H1 (cell line): ENCODE data around the gene DLL3. TPM values are rescaled to one million over a fixed set of nuclear protein-coding genes. Genes with fewer than 3 reads are reported as not detected.

Source experiments
- CTCF ChIA-PET: fragments of 300-600 bp; sonication (Branson Sonifier 250); formaldehyde crosslinking; loops from one replicate; lab custom pipeline; 2021; ENCODE audit not compliant: partially characterized antibody; lab: Charles Lee
- POLR2A ChIA-PET: fragments of 300-600 bp; sonication (Branson Sonifier 250); formaldehyde crosslinking; loops from one replicate; lab custom pipeline; 2021; ENCODE audit warnings: inconsistent platforms; ENCODE audit not compliant: partially characterized antibody; lab: Charles Lee
- DNase-seq, 2 experiments: peaks; one replicate each; pipeline versions ENCODE4 v3.0.0 to v3.0.0-alpha.2; 2010 to 2022; ENCODE audit warnings: low spot score in 2 of 2, low read depth in 1 of 2, mixed read lengths in 1 of 2
- FAIRE-seq: peaks from 2 replicates; lab custom pipeline; 2011; peaks lifted over from hg19 to GRCh38; lab: Jason Lieb, UNC
- H2AFZ ChIP-seq: 2 replicates; pipeline ENCODE4 v1.8.1; 2012; ENCODE audit warnings: low read length, inconsistent platforms
- H2AK5ac ChIP-seq: 2 replicates; pipeline ENCODE4 v1.6.1; 2013; ENCODE audit warnings: low read depth, low read length
- H2BK120ac ChIP-seq: replicated peaks from 2 replicates; pipeline ENCODE3; 2013; ENCODE audit warnings: low read depth, low read length, inconsistent platforms
- H2BK12ac ChIP-seq: 2 replicates; pipeline ENCODE4 v1.6.1; 2013; ENCODE audit warnings: low read depth, low read length
- H2BK15ac ChIP-seq: 2 replicates; pipeline ENCODE4 v1.6.1; 2013; ENCODE audit warnings: low read length
- H2BK20ac ChIP-seq: 2 replicates; pipeline ENCODE4 v1.6.1; 2013; ENCODE audit warnings: low read length
- H2BK5ac ChIP-seq: 2 replicates; pipeline ENCODE4 v1.6.1; 2013; ENCODE audit warnings: low read depth, low read length
- H3K14ac ChIP-seq: 2 replicates; pipeline ENCODE4 v1.6.1; 2013; ENCODE audit warnings: inconsistent platforms; ENCODE audit not compliant: insufficient read length
- H3K18ac ChIP-seq: 2 replicates; pipeline ENCODE4 v1.6.1; 2013; ENCODE audit warnings: low read length; ENCODE audit errors: extremely low read depth
- H3K23ac ChIP-seq: 2 replicates; pipeline ENCODE4 v1.6.1; 2013; ENCODE audit warnings: inconsistent platforms; ENCODE audit not compliant: insufficient read length
- H3K23me2 ChIP-seq: 2 replicates; pipeline ENCODE4 v1.6.1; 2013; ENCODE audit warnings: low read depth, low read length
- H3K27ac ChIP-seq: 2 replicates; pipeline ENCODE4 v1.6.1; 2011; ENCODE audit warnings: low read depth, low read length, inconsistent platforms
- H3K27me3 ChIP-seq, 4 experiments: replicated peaks in 1 of 4; 1 replicate in 1 of 4; 2 replicates in 3 of 4; pipeline versions ENCODE4 v1.6.1 to v1.8.1; 2011 to 2013; ENCODE audit warnings: low read length in 3 of 4, mild to moderate bottlenecking in 3 of 4, inconsistent platforms in 2 of 4, mixed read lengths in 2 of 4, moderate library complexity in 1 of 4; ENCODE audit not compliant: control insufficient read depth in 3 of 4, insufficient read depth in 3 of 4; ENCODE audit errors: extremely low read depth in 1 of 4
- H3K36me3 ChIP-seq, 4 experiments: 2 replicates each; pipeline versions ENCODE4 v1.6.1 to v1.8.1; 2011 to 2013; ENCODE audit warnings: mild to moderate bottlenecking in 4 of 4, low read length in 3 of 4, moderate library complexity in 2 of 4, control low read depth in 1 of 4, inconsistent platforms in 1 of 4; ENCODE audit not compliant: insufficient read depth in 4 of 4, control insufficient read depth in 2 of 4
- H3K4ac ChIP-seq: replicated peaks from 2 replicates; pipeline ENCODE3; 2013; ENCODE audit warnings: low read length, low read depth, mixed read lengths, inconsistent platforms; ENCODE audit not compliant: insufficient read length
- H3K4me1 ChIP-seq, 4 experiments: replicated peaks in 1 of 4; 1 replicate in 1 of 4; 2 replicates in 3 of 4; pipeline versions ENCODE4 v1.6.1 to v1.8.1; 2011 to 2013; ENCODE audit warnings: low read length in 3 of 4, inconsistent platforms in 2 of 4, mixed read lengths in 1 of 4; ENCODE audit not compliant: insufficient read depth in 4 of 4, control insufficient read depth in 3 of 4
- H3K4me2 ChIP-seq, 2 experiments: 2 replicates each; pipeline versions ENCODE4 v1.6.1 to v1.8.1; 2011 to 2013; ENCODE audit warnings: low read depth in 2 of 2, low read length in 2 of 2, control low read depth in 1 of 2, inconsistent platforms in 1 of 2, mild to moderate bottlenecking in 1 of 2; ENCODE audit not compliant: insufficient read depth in 1 of 2
- H3K4me3 ChIP-seq, 4 experiments: fragments of 200-600, 300-600 bp in 1 of 4; sonication (generic), shearing (Covaris generic), sonication (Bioruptor Twin) in 1 of 4; 2 replicates each; pipeline versions ENCODE4 v1.5.1 to v1.8.1; 2011 to 2016; ENCODE audit warnings: low read length in 4 of 4, low read depth in 3 of 4, control low read depth in 2 of 4, inconsistent platforms in 2 of 4, mild to moderate bottlenecking in 2 of 4, mixed read lengths in 1 of 4, moderate library complexity in 1 of 4; ENCODE audit not compliant: insufficient read depth in 2 of 4; ENCODE audit errors: extremely low read depth in 1 of 4
- H3K56ac ChIP-seq: replicated peaks from 2 replicates; pipeline ENCODE3; 2013; ENCODE audit warnings: low read depth, mild to moderate bottlenecking, mixed read lengths, low read length, inconsistent platforms; ENCODE audit not compliant: insufficient read length
- H3K79me1 ChIP-seq: 2 replicates; pipeline ENCODE4 v1.6.1; 2013; ENCODE audit warnings: low read depth, low read length, control low read depth
- H3K79me2 ChIP-seq, 2 experiments: 2 replicates each; pipeline versions ENCODE4 v1.6.1 to v1.8.1; 2012 to 2013; ENCODE audit warnings: low read length in 2 of 2, mild to moderate bottlenecking in 2 of 2, inconsistent platforms in 1 of 2; ENCODE audit not compliant: insufficient read depth in 2 of 2, control insufficient read depth in 1 of 2
- H3K9ac ChIP-seq, 4 experiments: replicated peaks in 1 of 4; 1 replicate in 1 of 4; 2 replicates in 3 of 4; pipeline versions ENCODE4 v1.6.1 to v1.8.1; 2011 to 2013; ENCODE audit warnings: low read depth in 3 of 4, low read length in 3 of 4, control low read depth in 2 of 4, mild to moderate bottlenecking in 2 of 4, moderate library complexity in 2 of 4, inconsistent platforms in 1 of 4; ENCODE audit errors: extremely low read depth in 1 of 4
- H3K9me3 ChIP-seq, 2 experiments: 2 replicates each; pipeline versions ENCODE4 v1.6.1 to v1.8.1; 2012 to 2013; ENCODE audit warnings: mild to moderate bottlenecking in 2 of 2, moderate library complexity in 2 of 2, control low read depth in 1 of 2, inconsistent platforms in 1 of 2, low read depth in 1 of 2, low read length in 1 of 2, mixed read lengths in 1 of 2; ENCODE audit not compliant: insufficient read depth in 2 of 2
- H4K20me1 ChIP-seq, 2 experiments: replicated peaks in 1 of 2; 2 replicates each; pipeline versions ENCODE3 to v1.8.1; 2011 to 2013; ENCODE audit warnings: inconsistent platforms in 2 of 2, low read length in 2 of 2, mild to moderate bottlenecking in 1 of 2; ENCODE audit not compliant: insufficient read depth in 2 of 2, control insufficient read depth in 1 of 2
- H4K5ac ChIP-seq: 2 replicates; pipeline ENCODE4 v1.6.1; 2013; ENCODE audit warnings: low read length, low read depth, mixed read lengths, inconsistent platforms; ENCODE audit not compliant: insufficient read length
- H4K8ac ChIP-seq: 2 replicates; pipeline ENCODE4 v1.8.0; 2013; ENCODE audit warnings: mild to moderate bottlenecking, moderate library complexity, low read length, inconsistent platforms; ENCODE audit not compliant: insufficient read depth; ENCODE audit errors: extremely low read depth
- H4K91ac ChIP-seq: replicated peaks from 2 replicates; pipeline ENCODE3; 2013; ENCODE audit warnings: low read length, mixed read lengths, inconsistent platforms; ENCODE audit not compliant: insufficient read length
- RBBP5 ChIP-seq: IDR thresholded peaks from 2 replicates; pipeline ENCODE4 v1.7.1; 2012; ENCODE audit warnings: low read depth, mild to moderate bottlenecking, inconsistent platforms, low read length, moderate library complexity, borderline replicate concordance
- SIRT6 ChIP-seq: IDR thresholded peaks from one replicate; pipeline ENCODE4 v1.7.1; 2012; ENCODE audit warnings: low read length, inconsistent platforms
- SIX5 ChIP-seq: IDR thresholded peaks from 2 replicates; pipeline ENCODE4 v1.6.1; 2011; ENCODE audit warnings: mild to moderate bottlenecking, low read depth, low read length
- SP2 ChIP-seq: IDR thresholded peaks from 2 replicates; pipeline ENCODE4 v1.6.1; 2012; ENCODE audit warnings: mild to moderate bottlenecking, low read length, inconsistent platforms
- SUZ12 ChIP-seq: fragments of 200-600 bp; sonication (generic); IDR thresholded peaks from 2 replicates; pipeline ENCODE4 v1.6.1; 2012; ENCODE audit warnings: mild to moderate bottlenecking, inconsistent platforms, low read length, moderate library complexity, mixed read lengths
- WGBS, 2 experiments: shearing (Covaris generic) in 1 of 2; methylation state at CpG; one replicate each; pipeline versions ENCODE4 v1.1.6 to v1.1.7; 2013 to 2015; ENCODE audit warnings: low lambda C conversion rate in 2 of 2, mixed read lengths in 2 of 2, inconsistent platforms in 1 of 2, low coverage in 1 of 2, missing lambda C conversion rate in 1 of 2; ENCODE audit not compliant: insufficient replicate concordance in 2 of 2, insufficient coverage in 1 of 2, insufficient read length in 1 of 2; ENCODE audit errors: extremely low coverage in 1 of 2, missing lambda C conversion rate in 1 of 2; 5-methylcytosine and 5-hydroxymethylcytosine counted together
- polyA plus RNA-seq, 7 experiments: library from polyadenylated mRNA; depleted of rRNA in 3 of 7; stranded (reverse) in 5 of 7; unstranded in 2 of 7; fragments of >200 nt in 5 of 7; fragments of 200-250 nt in 2 of 7; gene quantifications; 1 replicate in 5 of 7; 2 replicates in 1 of 7; 4 replicates in 1 of 7; pipeline versions ENCODE4 v1.2.1 to v1.2.3, GENCODE V29; 2011 to 2013; ENCODE audit warnings: missing spikeins in 2 of 7, mixed read lengths in 2 of 7
- total RNA-seq: library from RNA; stranded (reverse); fragmentation: NEBNext Ultra II Directional; extraction: Animal tissue kit (Norgen Biotek cat#: 25700); gene quantifications from 2 replicates; pipeline ENCODE4 v1.2.1, GENCODE V29; 2021

DLL3 gene
- total and polyA plus RNA-seq, 2 of the 8 experiments (the other 6 are each of a cell fraction or from before 2014, with no cell fraction given), result 12.2 to 13.8 TPM

DNA sequence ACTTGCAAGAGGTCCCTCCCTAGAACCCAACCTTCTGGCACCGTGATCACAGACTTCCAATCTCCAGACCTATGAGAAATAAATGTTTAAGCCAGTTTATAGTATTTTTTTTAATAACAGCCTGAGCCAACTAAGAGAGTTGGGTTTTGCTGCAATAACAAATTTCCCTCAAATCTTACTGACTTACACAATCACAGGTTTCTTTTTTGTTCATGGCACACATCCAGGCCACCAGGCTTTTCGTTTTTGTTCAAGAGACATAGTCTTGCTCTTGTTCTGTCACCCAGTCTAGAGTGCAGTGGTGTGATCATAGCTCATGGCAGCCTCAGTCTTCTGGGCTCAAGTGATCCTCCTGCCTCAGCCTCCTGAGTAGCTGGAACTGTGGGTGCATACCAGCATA, 14.2 kb downstream of the DLL3 start:
- Histone ChIP-seq H3K9me3 (no peaks in the 10 kb centered on the region), H2BK15ac (no peak overlapping the region), H3K36me3 (no peaks in the 10 kb centered on the region), H3K27ac (no peak overlapping the region), H4K5ac (no peak overlapping the region), H2AFZ (no peak overlapping the region), H2BK20ac (no peak overlapping the region), H3K23ac (no peak overlapping the region), H2AK5ac (no peak overlapping the region), H2BK120ac (no peak overlapping the region), H3K4me3 (no peak overlapping the region), H4K20me1 (peaks cover 0 to 2% of the 10 kb centered on the region in 2 experiments), H3K79me2 (peaks cover 0 to 7% of the 10 kb centered on the region in 2 experiments; a peak in 3 of 4 replicates), H3K4me2 (no peak overlapping the region), H3K9ac (no peak overlapping the region), H2BK12ac (no peak overlapping the region), H3K23me2 (peaks cover 10% of the 10 kb centered on the region; the same call in 1 of the 2 replicates), H3K56ac (no peak overlapping the region), H4K91ac (no peak overlapping the region), H3K14ac (no peak overlapping the region), H3K79me1 (peaks cover 7% of the 10 kb centered on the region; the same call in 1 of the 2 replicates), H3K4me1 (peaks cover 0 to 9% (median 1%) of the 10 kb centered on the region in 4 experiments; a peak in 5 of 7 replicates), H3K4ac (no peak overlapping the region), H2BK5ac (no peak overlapping the region), H3K27me3 (peaks cover 4 to 16% (median 12%) of the 10 kb centered on the region in 4 experiments), H4K8ac (no peak overlapping the region), H3K18ac (no peak overlapping the region)
- WGBS, 2 experiments, result 92% methylated on average over 2 of the region's 2 CpGs; no CpG with 5 or more reads in 1 of the 2 experiments
- no peak for DNase-seq
- ChIA-PET POLR2A (interaction anchor here (0.6 to 4.2 kb wide), 3 partner anchors 10 to 99 kb away, joined by 3 to 24 read pairs (median 6); partner anchors contain the start of gene RPS16), CTCF (interaction anchor here (1.8 to 10.7 kb wide), 3 partner anchors 9 to 39 kb away, joined by 13 to 101 read pairs (median 14); partner anchors contain the start of gene EID2B)
- FAIRE-seq, result no peak
- TF ChIP-seq SIX5 (no peak), SIRT6 (no peak), SUZ12 (no peak), SP2 (no peak), RBBP5 (no peak)
